Pulmonary artery endothelial cell (primary cell): ENCODE results near the gene PARD3. TPM values are rescaled to one million over a fixed set of nuclear protein-coding genes. Genes with fewer than 3 reads are reported as not detected.
"Not testable (repeated sequence)": the region's sequence is repeated elsewhere in the genome, so short reads cannot be mapped to it uniquely, and the experiment has no call there.

Experiments used
- DNase-seq: peaks from one replicate; pipeline ENCODE4 v3.0.0-alpha.2; 2011; ENCODE audit warnings: low read depth, low spot score
- total RNA-seq: library from RNA; depleted of rRNA; stranded (reverse); fragments of >200 nt; gene quantifications from 2 replicates; pipeline ENCODE4 v1.2.3, GENCODE V29; 2014

PARD3 gene
- total RNA-seq, 1 donor from 2014 or later: 34.8 TPM

- DNase-seq: no peak
These were observed 97.7 kb downstream of the PARD3 start for GRCh38 chr10:34717429-34717828.

GRCh38 chr10:34716958-34717357 lies 98.1 kb downstream of the PARD3 start:
- no peak for DNase-seq

- no peak for DNase-seq
These were observed 98.9 kb downstream of the PARD3 start for GRCh38 chr10:34716234-34716633.

GRCh38 chr10:34715511-34716187 lies 99.4 kb downstream of the PARD3 start:
- DNase-seq: no peak

- DNase-seq: no peak
These were observed 101.2 kb downstream of the PARD3 start for GRCh38 chr10:34713875-34714274.

GRCh38 chr10:34711500-34711899 lies 103.6 kb downstream of the PARD3 start:
- no peak for DNase-seq

- no peak for DNase-seq
These were observed 104.7 kb downstream of the PARD3 start for GRCh38 chr10:34710391-34710751.

GRCh38 chr10:34709637-34710390 lies 105.3 kb downstream of the PARD3 start:
- DNase-seq: no peak

GRCh38 chr10:34707656-34708055 lies 107.4 kb downstream of the PARD3 start:
- DNase-seq: no peak

- not testable (repeated sequence) for DNase-seq
These were observed 108.1 kb downstream of the PARD3 start for GRCh38 chr10:34706992-34707391.

- no peak for DNase-seq
These were observed 108.9 kb downstream of the PARD3 start for GRCh38 chr10:34706147-34706546.

GRCh38 chr10:34705563-34705962 lies 109.5 kb downstream of the PARD3 start:
- DNase-seq: no peak

- no peak for DNase-seq
These were observed 110.4 kb downstream of the PARD3 start for GRCh38 chr10:34704526-34705184.

GRCh38 chr10:34702982-34703381 lies 112.1 kb downstream of the PARD3 start:
- no peak for DNase-seq

- DNase-seq: no peak
These were observed 112.8 kb downstream of the PARD3 start for GRCh38 chr10:34702093-34702937.

- DNase-seq: no peak
These were observed 113.9 kb downstream of the PARD3 start for GRCh38 chr10:34701194-34701593.

- not testable (repeated sequence) for DNase-seq
These were observed 114.3 kb downstream of the PARD3 start for GRCh38 chr10:34700752-34701151.

GRCh38 chr10:34699904-34700517 lies 115.1 kb downstream of the PARD3 start:
- no peak for DNase-seq

- DNase-seq: peak; percentile 57
These were observed 116.1 kb downstream of the PARD3 start for GRCh38 chr10:34698979-34699378.

GRCh38 chr10:34698248-34698831 lies 116.8 kb downstream of the PARD3 start:
- no peak for DNase-seq
